HG02884 (cell line): Measurements from ENCODE around the gene CLASP1.
"Not testable (repeated sequence)": the region's sequence is repeated elsewhere in the genome, so short reads cannot be mapped to it uniquely, and the experiment has no call there.

Experiments
- ATAC-seq: cut with Tn5 transposase; IDR thresholded peaks from one replicate; pipeline ENCODE4 v1.9.1; 2021; ENCODE audit warnings: mild to moderate bottlenecking, moderate library complexity; ENCODE audit not compliant: unreplicated experiment

Gene CLASP1

GRCh38 chr2:121479882-121480522, 169.3 kb downstream of the CLASP1 start:
- ATAC-seq, result no peak

DNA sequence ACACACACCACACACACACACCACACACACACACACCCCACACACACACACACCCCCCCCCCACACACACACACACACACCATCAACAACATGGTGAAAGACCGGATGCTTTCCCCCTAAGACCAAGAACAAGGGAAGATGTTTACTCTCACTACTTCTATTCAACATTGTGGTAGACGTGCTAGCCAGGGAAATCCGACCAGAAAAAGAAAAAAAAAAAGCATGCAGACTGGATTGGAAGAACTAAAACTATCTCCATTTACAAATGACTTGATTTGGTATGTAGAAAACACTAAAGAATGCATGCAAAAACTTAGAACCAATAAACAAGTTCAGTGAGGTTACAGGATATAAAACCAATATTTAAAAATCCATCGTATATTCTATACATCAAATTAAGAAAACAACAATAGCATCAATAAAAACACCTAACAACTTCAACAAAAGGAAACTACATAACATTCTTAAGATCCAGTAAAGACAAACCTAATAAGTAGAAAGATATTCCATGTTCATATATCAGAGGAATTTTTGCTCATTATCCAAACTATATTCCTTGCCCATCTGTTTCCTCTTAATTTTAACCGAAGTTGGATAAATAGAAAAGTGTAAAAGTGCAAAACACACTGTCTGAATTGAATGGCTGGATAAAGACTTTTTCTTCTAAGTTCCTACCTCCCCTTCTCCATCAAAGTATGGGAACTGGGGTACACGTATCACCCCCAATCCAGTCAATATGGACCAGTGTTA, 170.1 kb downstream of the CLASP1 start:
- ATAC-seq, result no peak

GRCh38 chr2:121478358-121478995, 170.8 kb downstream of the CLASP1 start:
- ATAC-seq, result not testable (repeated sequence)

GRCh38 chr2:121476684-121477083, 172.6 kb downstream of the CLASP1 start:
- ATAC-seq, result no peak

DNA sequence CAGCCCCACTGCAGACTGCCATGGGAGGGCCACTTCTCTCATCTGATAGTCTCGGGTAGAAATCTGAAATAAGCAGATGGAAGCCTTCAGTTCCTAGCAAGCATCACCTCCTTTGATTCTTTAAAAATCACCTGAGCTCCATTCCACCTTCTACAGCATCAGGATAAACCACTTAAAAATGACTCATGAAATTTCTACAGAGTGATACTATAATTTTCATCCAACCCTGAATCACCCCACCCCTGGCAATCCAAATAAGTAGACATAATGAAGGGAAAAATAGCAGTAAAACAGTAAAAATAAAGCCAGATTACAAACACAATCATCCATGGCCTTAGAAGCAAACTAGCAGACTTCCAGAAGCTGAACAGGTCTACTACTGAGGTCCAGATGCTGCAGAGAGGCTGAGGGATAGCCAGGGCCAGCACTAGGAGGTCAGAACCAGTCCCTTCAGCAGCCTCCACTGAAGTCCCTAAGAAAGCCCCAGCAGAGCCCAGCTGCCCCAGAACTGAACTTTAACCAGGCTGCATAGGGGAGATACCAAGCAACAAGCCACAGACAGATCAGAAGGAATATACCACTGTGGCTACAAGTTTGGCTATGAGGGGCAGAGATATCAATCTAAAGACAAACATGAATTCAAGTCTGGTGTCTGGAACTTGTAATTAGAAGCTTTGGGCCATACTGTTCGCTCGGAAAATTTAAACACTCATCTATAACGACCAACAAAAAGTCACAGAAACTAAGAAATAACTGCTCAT, 173.3 kb downstream of the CLASP1 start:
- no peak for ATAC-seq

DNA sequence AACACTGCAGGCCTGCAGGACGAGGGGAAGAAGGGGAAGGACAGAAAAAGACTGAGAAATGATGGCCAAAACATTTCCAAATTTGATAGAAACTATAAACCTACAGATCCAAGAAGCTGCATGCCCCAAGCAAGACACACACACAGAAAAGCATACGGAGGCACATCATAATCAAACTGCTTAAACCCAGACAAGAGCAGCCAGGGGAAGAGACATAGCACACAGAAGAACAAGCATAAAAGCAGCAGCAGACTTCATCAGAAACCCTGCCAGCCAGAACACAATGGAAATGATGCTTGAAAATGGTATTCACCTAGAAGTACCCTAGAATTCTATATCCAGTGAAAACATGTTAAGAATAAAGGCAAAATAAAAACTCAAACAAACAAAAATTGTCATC, 175.8 kb downstream of the CLASP1 start:
- ATAC-seq, result no peak

GRCh38 chr2:121472470-121472993, 176.7 kb downstream of the CLASP1 start:
- no peak for ATAC-seq

DNA sequence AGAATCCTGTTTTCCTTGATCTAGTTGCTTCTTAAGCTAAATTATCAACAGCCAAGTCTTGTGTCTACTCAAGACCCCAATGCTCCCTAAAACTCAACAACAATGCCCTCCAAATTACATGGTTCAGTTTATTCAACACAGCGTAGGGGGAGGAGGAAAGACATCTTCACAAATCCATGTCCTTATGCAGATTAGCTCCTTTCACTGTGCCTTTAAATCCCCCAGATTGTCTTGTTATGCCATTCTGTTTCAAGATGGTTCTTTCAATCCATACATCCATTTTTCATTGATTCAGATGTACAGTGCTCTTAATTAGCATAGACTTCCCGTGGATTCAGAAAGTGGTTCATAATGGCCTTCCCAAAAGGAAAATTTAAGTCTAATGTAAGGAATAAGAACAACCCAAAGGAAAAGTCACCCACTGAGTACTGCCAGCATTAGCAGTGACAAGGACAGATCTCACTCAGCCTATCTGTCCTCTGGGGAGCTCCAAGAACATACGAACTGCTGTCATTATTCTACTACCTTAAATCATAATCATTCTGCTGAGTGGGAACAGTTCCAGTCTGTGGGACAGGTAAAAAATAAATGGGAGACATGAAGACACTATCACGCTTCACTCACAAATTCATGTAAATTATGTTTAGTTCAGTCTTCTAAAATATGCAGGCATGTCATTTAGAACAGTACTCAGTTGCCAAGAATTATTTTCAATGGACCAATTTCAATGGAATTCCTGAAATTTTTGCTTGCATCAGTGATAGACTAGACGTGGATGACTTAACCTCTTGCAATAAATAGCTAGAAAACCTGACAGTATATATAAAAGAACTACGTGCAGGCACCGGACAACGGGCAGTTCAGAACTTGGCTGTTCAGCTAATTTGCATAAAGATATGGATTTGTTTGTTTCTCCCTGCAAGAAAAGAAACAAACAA, 177.5 kb downstream of the CLASP1 start:
- no peak for ATAC-seq

DNA sequence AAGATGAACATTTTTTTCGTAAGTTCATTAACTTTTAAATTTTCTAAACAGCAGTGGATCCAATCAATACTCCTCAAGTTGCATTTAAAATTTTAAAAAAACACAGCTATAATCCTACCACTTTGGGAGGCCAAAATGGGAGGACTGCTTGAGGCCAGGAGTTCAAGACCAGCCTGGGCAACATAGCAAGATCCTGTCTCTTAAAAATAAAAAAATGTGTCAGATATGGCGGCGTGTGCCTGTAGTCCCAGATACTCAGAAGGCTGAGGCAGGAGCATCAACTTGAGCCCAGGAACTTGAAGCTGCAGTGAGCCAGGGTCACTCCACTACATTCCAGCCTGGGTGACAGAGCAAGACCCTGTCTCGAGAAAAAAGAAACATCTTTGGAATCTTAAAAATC, 178.3 kb downstream of the CLASP1 start:
- no peak for ATAC-seq

DNA sequence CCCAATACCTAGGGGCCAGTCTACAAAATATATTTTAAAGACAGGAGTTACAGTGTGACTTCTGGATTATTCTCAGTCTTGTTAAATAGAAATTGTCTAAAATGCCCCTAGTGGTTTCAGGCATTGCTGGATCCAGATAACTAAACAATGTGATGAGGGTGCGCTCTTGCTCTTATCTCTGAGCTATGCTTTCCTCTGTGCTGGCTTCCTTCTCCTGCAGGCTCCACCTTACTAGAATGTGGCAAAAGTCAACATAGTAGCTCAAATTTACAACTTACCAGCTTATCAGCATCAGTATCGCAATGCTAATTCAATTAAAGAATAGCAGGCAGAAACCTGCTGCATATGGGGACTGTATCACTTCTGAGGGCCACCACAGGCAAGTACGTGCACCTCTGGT, 179.9 kb downstream of the CLASP1 start:
- ATAC-seq, result no peak

DNA sequence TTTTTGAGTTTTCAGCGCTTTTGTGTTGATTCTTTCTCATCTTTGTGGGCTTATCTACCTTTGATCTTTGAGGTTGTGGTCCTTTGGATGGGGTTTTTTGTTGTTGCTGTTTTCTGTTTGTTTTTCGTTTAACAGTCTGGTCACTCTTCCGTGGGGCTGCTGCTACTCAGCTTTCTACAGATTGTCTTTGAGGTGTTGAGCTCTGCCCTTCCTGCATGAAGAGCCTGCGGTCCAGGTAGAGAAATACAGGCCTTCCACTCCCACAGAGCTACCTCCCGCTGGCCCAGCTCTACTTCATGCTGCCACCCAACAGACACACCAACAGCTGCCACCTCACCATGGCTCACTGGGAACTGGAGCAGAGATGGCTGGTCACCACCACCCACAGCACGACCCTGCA, 180.3 kb downstream of the CLASP1 start:
- ATAC-seq, result no peak

GRCh38 chr2:121459291-121459690, 190.0 kb downstream of the CLASP1 start:
- ATAC-seq, result no peak

DNA sequence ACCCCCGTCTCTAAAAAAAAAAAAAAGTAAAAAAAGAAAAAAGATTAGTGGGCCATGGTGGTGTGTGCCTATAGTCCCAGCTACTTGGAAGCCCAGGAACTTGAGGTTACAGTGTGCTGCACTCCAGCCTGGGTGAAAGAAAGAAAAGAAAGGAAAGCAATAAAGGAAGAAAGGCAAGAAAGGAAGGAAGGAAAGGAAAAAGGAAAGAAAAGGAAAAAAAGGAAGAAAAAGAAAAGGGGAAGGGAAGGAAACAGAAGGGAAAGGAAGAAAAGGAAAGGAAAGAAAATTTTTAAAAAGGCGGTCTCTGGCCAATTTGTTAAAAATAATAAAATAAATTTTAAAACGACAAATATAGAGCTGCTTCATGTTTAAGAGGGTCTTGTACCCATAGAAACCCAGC, 192.9 kb downstream of the CLASP1 start:
- no peak for ATAC-seq

DNA sequence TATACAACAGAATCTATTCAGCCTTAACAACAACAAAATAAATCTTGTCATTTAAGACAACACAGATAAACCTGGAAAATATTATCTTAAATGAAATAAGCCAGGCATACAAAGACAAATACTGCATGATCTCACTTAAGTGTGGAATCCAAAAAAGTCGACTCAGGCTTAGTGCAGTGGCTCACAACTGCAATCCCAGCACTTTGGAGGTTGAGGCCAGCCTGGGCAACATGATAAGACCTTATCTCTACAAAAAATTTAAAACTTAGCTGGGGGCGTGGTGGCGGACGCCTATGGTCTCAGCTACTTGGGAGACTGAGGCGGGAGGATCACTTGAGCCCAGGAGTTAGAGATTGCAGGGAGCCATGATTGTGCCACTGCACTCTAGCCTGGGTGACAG, 193.8 kb downstream of the CLASP1 start:
- ATAC-seq, result no peak

DNA sequence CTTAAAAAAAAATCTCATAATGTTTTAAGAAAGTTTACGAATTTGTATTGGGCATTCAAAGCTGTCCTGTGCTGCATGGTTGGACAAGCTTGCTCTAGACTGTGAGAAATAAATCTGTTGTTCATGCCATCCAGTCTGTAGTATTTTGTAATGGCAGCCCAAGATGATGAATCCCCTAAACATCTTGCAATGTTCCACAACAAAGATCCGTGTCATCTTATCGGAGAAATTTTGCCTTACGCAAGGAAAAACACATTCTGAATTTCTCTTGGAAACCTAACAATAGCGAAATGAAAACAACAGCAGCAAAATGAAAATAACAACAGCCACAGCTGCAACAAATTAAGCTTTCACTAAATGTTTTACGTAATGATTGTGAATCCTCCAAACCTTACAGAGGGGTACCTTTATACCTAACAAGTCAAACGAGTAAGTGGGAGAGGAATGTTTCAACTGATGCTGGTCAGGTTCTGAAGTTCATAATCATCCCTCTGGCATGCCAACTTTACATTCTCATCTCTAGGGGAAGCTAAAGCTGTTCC, 194.6 kb downstream of the CLASP1 start:
- no peak for ATAC-seq

DNA sequence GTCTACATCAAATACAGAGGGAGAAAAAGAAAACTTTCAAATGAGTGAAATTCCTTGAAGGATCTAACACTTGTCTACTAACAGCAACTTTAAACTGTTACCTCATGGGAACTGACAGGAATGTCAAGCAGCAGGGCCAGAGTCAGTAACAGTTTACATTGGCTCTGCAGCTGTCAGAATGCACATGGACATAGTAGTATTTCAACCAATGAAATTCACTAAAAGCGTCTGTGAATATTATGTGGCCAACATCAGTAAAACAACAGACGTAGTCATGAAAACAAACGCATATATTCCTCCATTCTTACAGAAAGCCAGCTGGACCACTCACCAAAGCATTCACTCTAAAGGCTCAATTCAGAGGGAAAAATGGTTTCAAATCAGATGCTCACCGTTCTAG, 197.9 kb downstream of the CLASP1 start:
- ATAC-seq, result no peak

GRCh38 chr2:121450301-121450700, 199.0 kb downstream of the CLASP1 start:
- no peak for ATAC-seq

GRCh38 chr2:121446647-121447241, 202.5 kb downstream of the CLASP1 start:
- ATAC-seq, result no peak

DNA sequence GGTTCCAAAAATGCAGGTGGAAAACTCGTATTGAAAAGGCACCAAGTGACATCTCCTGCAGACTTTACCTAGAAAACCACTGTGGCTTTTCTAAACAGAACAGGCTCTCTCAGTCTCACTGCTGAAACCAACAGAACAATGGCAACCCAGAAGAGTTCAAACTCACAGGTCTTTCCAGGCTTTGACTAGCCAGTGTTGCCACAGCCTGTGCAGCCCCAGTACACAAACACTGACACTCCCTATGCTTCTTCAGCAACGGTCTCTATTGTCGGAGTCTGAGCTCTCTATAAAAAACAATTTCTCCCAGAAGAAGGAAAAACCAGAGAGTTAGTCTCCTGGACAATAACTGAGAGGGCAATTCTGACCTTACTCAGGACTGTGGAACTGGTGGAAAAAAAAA, 206.4 kb downstream of the CLASP1 start:
- no peak for ATAC-seq
